Activated naive CD4-positive, alpha-beta T cell treated with anti-CD3 and anti-CD28 coated beads for 36 hours (primary cell): Measurements from ENCODE around the gene NFIL3. TPM values are rescaled to one million over a fixed set of nuclear protein-coding genes. Genes with fewer than 3 reads are reported as not detected.
"Not testable (repeated sequence)": the region's sequence is repeated elsewhere in the genome, so short reads cannot be mapped to it uniquely, and the experiment has no call there.

Experiments used
- CTCF ChIA-PET: fragments of 350-600 bp; sonication (Branson Sonifier 250); formaldehyde crosslinking; loops from one replicate; lab custom pipeline; 2021; ENCODE audit warnings: antibody characterized with exemption; lab: Charles Lee
- DNase-seq: peaks from one replicate; pipeline ENCODE4 v3.0.0-alpha.2; 2020
- H3K27ac Mint-ChIP-seq: one replicate; pipeline ENCODE4 v1.8.0; 2021; ENCODE audit warnings: mild to moderate bottlenecking, mixed read lengths
- H3K27me3 Mint-ChIP-seq: one replicate; pipeline ENCODE4 v1.8.0; 2021; ENCODE audit warnings: low read depth, mixed read lengths
- H3K36me3 Mint-ChIP-seq: one replicate; pipeline ENCODE4 v1.8.0; 2021; ENCODE audit warnings: low read depth, mixed read lengths
- H3K4me1 Mint-ChIP-seq: one replicate; pipeline ENCODE4 v1.8.0; 2021; ENCODE audit warnings: low read depth, mixed read lengths
- H3K4me3 Mint-ChIP-seq: one replicate; pipeline ENCODE4 v1.8.0; 2021; ENCODE audit warnings: mild to moderate bottlenecking, moderate library complexity, mixed read lengths
- H3K9me3 Mint-ChIP-seq: one replicate; pipeline ENCODE4 v1.8.0; 2021; ENCODE audit warnings: mixed read lengths
- intact Hi-C: fragments of 100-400 bp; cut with micrococcal nuclease; formaldehyde crosslinking; loops from one replicate; pipeline ENCODE4 v1.15.1; 2023
- total RNA-seq, 2 experiments: library from RNA; stranded (reverse); gene quantifications; one replicate each; pipeline ENCODE4 v1.2.3, GENCODE V29; 2021

Gene NFIL3, protein sequence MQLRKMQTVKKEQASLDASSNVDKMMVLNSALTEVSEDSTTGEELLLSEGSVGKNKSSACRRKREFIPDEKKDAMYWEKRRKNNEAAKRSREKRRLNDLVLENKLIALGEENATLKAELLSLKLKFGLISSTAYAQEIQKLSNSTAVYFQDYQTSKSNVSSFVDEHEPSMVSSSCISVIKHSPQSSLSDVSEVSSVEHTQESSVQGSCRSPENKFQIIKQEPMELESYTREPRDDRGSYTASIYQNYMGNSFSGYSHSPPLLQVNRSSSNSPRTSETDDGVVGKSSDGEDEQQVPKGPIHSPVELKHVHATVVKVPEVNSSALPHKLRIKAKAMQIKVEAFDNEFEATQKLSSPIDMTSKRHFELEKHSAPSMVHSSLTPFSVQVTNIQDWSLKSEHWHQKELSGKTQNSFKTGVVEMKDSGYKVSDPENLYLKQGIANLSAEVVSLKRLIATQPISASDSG
- 10 to 100 TPM; 56.4 to 58.5 TPM for total RNA-seq

DNA sequence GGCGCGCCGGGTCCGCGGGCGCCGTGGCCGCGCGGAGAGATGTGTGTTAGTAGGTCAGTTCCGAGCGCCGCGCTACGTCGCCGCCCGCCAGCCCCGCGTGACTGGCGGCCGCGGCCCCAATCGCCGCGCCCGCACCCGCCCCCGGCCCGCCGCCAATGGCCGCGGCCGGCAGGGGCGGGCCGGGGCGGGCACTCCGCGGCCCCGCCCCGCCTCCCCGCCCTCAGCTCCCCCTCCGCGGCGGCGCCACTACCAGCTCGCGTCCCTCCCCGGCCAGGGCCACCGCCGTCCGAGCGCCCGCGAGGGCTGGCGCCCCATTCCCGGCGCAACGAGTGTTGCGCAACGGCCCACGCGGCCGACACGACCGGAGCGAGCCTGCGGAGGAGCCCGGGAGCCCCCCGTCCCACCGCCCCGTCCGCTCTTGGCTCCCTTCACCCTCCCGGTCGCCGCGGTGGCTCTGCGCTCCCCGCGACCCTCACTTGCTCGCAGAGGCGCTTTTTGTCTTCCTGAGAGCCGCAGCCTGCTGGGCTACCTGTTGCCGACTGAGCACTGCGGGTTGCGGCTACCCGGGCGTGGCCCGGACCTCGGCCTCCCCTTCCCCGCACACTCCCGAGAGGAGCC is at the start of gene NFIL3:
Gene NFIL3 (minus strand): TSS at position 48 of the 618 bp plus-strand sequence. CDS start 13,098 bp downstream, outside the sequence.
- DNase-seq: peak; percentile 71
- Mint-ChIP-seq H3K9me3 (no peaks in the 10 kb centered on the region), H3K27me3 (peaks cover 12% of the 10 kb centered on the region), H3K27ac (peak within 1 kb of the TSS; percentile 83), H3K36me3 (peaks cover 7% of the 10 kb centered on the region), H3K4me3 (peak within 1 kb of the TSS; percentile 94), H3K4me1 (peaks cover 54% of the 10 kb centered on the region)
- intact Hi-C loops: loop anchor here (1.0 to 5.0 kb wide), 7 partner anchors 9 to 323 kb away; no protein-coding TSS in a partner anchor
- CTCF ChIA-PET: interaction anchor here (0.7 to 4.9 kb wide), 6 partner anchors 63 to 509 kb away, joined by 3 to 71 read pairs (median 20); no protein-coding TSS in a partner anchor

GRCh38 chr9:91471524-91471923 is 47.9 kb upstream of the NFIL3 start:
- H3K27ac Mint-ChIP-seq, DNase-seq, H3K9me3 Mint-ChIP-seq, intact Hi-C loops, H3K36me3 Mint-ChIP-seq, H3K4me1 Mint-ChIP-seq, H3K4me3 Mint-ChIP-seq: not testable (repeated sequence)
- CTCF ChIA-PET: interaction anchor here (0.7 kb wide), 1 partner anchor 225 kb away, joined by 3 read pairs; no protein-coding TSS in a partner anchor
- peaks cover 24% of the 10 kb centered on the region for H3K27me3 Mint-ChIP-seq

DNA sequence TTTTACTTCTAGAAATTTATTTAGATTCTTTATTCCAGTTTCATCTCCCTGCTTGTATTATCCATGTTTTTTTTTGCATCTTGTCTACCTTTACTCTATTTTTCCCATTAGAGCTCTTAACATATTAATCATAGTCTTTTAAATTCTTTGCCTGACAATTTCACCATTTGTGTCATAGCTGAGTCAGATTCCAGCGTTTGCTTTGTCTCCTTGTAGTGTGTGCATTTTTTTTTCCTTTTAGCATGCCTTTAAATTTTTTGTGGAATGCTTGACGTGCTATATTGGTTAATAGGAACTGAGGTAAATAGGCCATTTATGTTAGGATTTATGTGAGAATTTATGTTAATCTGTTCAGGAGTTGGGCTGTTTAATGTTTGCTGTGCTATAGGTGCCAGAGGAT is 41.8 kb upstream of the NFIL3 start:
- DNase-seq: no peak
- no peaks in the 10 kb centered on the region for H3K36me3 Mint-ChIP-seq
- peaks cover 13% of the 10 kb centered on the region for H3K27me3 Mint-ChIP-seq
- H3K4me3 Mint-ChIP-seq: no peak overlapping the region
- intact Hi-C loops: no loop called here
- H3K4me1 Mint-ChIP-seq: no peaks in the 10 kb centered on the region
- no peak overlapping the region for H3K27ac Mint-ChIP-seq
- CTCF ChIA-PET: no interaction called here
- peaks cover 12% of the 10 kb centered on the region for H3K9me3 Mint-ChIP-seq

- no peak for DNase-seq
- H3K36me3 Mint-ChIP-seq: no peaks in the 10 kb centered on the region
- CTCF ChIA-PET: no interaction called here
- H3K9me3 Mint-ChIP-seq: no peaks in the 10 kb centered on the region
- H3K27me3 Mint-ChIP-seq: peaks cover 14% of the 10 kb centered on the region
- H3K4me3 Mint-ChIP-seq: no peak overlapping the region
- intact Hi-C loops: no loop called here
- no peaks in the 10 kb centered on the region for H3K4me1 Mint-ChIP-seq
- H3K27ac Mint-ChIP-seq: no peak overlapping the region
These were observed 35.3 kb upstream of the NFIL3 start for GRCh38 chr9:91458906-91459305.

- H3K27me3 Mint-ChIP-seq: peaks cover 9% of the 10 kb centered on the region
- CTCF ChIA-PET: no interaction called here
- H3K9me3 Mint-ChIP-seq: no peaks in the 10 kb centered on the region
- no peak overlapping the region for H3K27ac Mint-ChIP-seq
- H3K4me3 Mint-ChIP-seq: no peak overlapping the region
- H3K4me1 Mint-ChIP-seq: no peaks in the 10 kb centered on the region
- intact Hi-C loops: no loop called here
- H3K36me3 Mint-ChIP-seq: no peaks in the 10 kb centered on the region
- no peak for DNase-seq
These were observed 29.2 kb upstream of the NFIL3 start for GRCh38 chr9:91452844-91453243.

GRCh38 chr9:91451431-91452270 is 28.0 kb upstream of the NFIL3 start:
- Mint-ChIP-seq H3K27me3 (peaks cover 9% of the 10 kb centered on the region), H3K4me3 (no peak overlapping the region), H3K27ac (no peak overlapping the region), H3K9me3 (no peaks in the 10 kb centered on the region), H3K36me3 (no peaks in the 10 kb centered on the region), H3K4me1 (no peaks in the 10 kb centered on the region)
- intact Hi-C loops: no loop called here
- CTCF ChIA-PET: no interaction called here
- no peak for DNase-seq

- Mint-ChIP-seq H3K27ac (no peak overlapping the region), H3K9me3 (peaks cover 9% of the 10 kb centered on the region), H3K4me3 (no peak overlapping the region), H3K27me3 (peaks cover 20% of the 10 kb centered on the region), H3K4me1 (no peaks in the 10 kb centered on the region), H3K36me3 (peaks cover 2% of the 10 kb centered on the region)
- CTCF ChIA-PET: no interaction called here
- DNase-seq: no peak
- intact Hi-C loops: no loop called here
These were observed 21.5 kb upstream of the NFIL3 start for GRCh38 chr9:91445135-91445534.

- Mint-ChIP-seq H3K9me3 (peaks cover 9% of the 10 kb centered on the region), H3K4me3 (no peak overlapping the region), H3K4me1 (no peaks in the 10 kb centered on the region), H3K27ac (no peak overlapping the region), H3K27me3 (peaks cover 22% of the 10 kb centered on the region), H3K36me3 (peaks cover 2% of the 10 kb centered on the region)
- CTCF ChIA-PET: interaction anchor here (0.9 kb wide), 1 partner anchor 18 kb away, joined by 3 read pairs; no protein-coding TSS in a partner anchor
- DNase-seq: no peak
- intact Hi-C loops: no loop called here
These were observed 20.4 kb upstream of the NFIL3 start for GRCh38 chr9:91443994-91444392.

GRCh38 chr9:91443321-91443993 is 19.8 kb upstream of the NFIL3 start:
- H3K27ac Mint-ChIP-seq: no peak overlapping the region
- CTCF ChIA-PET: interaction anchor here (0.9 kb wide), 1 partner anchor 17 kb away, joined by 3 read pairs; no protein-coding TSS in a partner anchor
- no peak overlapping the region for H3K4me3 Mint-ChIP-seq
- peaks cover 22% of the 10 kb centered on the region for H3K27me3 Mint-ChIP-seq
- H3K4me1 Mint-ChIP-seq: no peaks in the 10 kb centered on the region
- peaks cover 2% of the 10 kb centered on the region for H3K36me3 Mint-ChIP-seq
- peaks cover 9% of the 10 kb centered on the region for H3K9me3 Mint-ChIP-seq
- intact Hi-C loops: no loop called here
- no peak for DNase-seq

GRCh38 chr9:91436841-91437240 is 13.2 kb upstream of the NFIL3 start:
- no peak overlapping the region for H3K4me3 Mint-ChIP-seq
- H3K27me3 Mint-ChIP-seq: peaks cover 13% of the 10 kb centered on the region
- intact Hi-C loops: no loop called here
- CTCF ChIA-PET: interaction anchor here (0.6 kb wide), 1 partner anchor 406 kb away, joined by 3 read pairs; no protein-coding TSS in a partner anchor
- H3K36me3 Mint-ChIP-seq: no peaks in the 10 kb centered on the region
- H3K27ac Mint-ChIP-seq: no peak overlapping the region
- DNase-seq: no peak
- no peaks in the 10 kb centered on the region for H3K9me3 Mint-ChIP-seq
- no peaks in the 10 kb centered on the region for H3K4me1 Mint-ChIP-seq

- no peak overlapping the region for H3K4me3 Mint-ChIP-seq
- H3K27me3 Mint-ChIP-seq: peaks cover 12% of the 10 kb centered on the region
- no peak overlapping the region for H3K27ac Mint-ChIP-seq
- CTCF ChIA-PET: interaction anchor here (1.5 to 4.1 kb wide), 3 partner anchors 399 to 518 kb away, joined by 3 to 27 read pairs (median 17); no protein-coding TSS in a partner anchor
- H3K9me3 Mint-ChIP-seq: no peaks in the 10 kb centered on the region
- intact Hi-C loops: loop anchor here (1.0 kb wide), 1 partner anchor 518 kb away; no protein-coding TSS in a partner anchor
- H3K4me1 Mint-ChIP-seq: peaks cover 3% of the 10 kb centered on the region
- DNase-seq: peak; percentile 34
- no peaks in the 10 kb centered on the region for H3K36me3 Mint-ChIP-seq
These were observed 9.5 kb upstream of the NFIL3 start for GRCh38 chr9:91433180-91433579.
